ENCODE data around the gene AGAP1. TPM values are rescaled to one million over a fixed set of nuclear protein-coding genes. Genes with fewer than 3 reads are reported as not detected.

AGAP1 gene
- polyA plus RNA-seq, 2 of the 4 experiments (the other 2 are of a cell fraction), result 20.2 to 21.9 TPM

- TF ChIP-seq REST (IDR thresholded peaks at IDR 0.05), result no peak
Measured at GRCh38 chr2:235520787-235521186, 26.9 kb downstream of the AGAP1 start (continued).

DNA sequence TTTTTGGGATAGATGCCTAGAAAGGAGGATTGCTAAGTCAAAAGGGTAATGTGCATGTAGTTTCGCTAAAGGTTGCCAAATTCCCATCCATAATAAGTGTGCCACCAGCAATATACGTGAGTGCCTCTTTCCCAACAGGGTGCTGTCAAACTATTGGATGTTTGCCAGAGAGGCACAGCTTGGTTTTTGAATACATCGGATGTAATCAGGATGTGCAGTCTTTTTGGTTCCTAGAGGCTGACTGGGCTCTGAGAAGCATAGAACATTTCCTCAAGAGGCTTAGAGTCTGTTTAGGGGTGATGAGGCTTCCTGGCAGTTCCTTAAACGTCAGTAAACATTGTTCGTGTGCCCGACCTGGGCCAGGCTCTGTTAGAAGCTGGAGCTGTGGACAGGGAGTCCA, 28.0 kb downstream of the AGAP1 start:
- ChIA-PET CTCF (interaction anchor here (1.0 to 1.2 kb wide), 2 partner anchors 15 to 72 kb away, joined by 3 to 4 read pairs; no protein-coding TSS in a partner anchor), POLR2A (no interaction called here)
- no peak overlapping the region for H3K27ac ChIP-seq
- H3K9me3 ChIP-seq, result no peaks in the 10 kb centered on the region
- peaks cover 12% of the 10 kb centered on the region for H3K4me1 ChIP-seq
- FAIRE-seq (no peak), ATAC-seq (no peak), DNase-seq (ENCODE audit: low read depth in 1 of 2, low spot score in 1 of 2) (no peak)
- TF ChIP-seq TP53 (CRISPR knock-in tag; IDR thresholded peaks at IDR 0.05) (no peak), SMC3 (IDR thresholded peaks at IDR 0.05) (no peak), ZNF302 (CRISPR knock-in tag; IDR thresholded peaks at IDR 0.05) (no peak), MYC (IDR thresholded peaks at IDR 0.05; ENCODE audit: borderline replicate concordance, low read length) (no peak), EHF (CRISPR knock-in tag; IDR thresholded peaks at IDR 0.05) (no peak), POLR2AphosphoS2 (conservative IDR thresholded peaks at IDR 0.05; ENCODE audit: low read length) (no peak), RARB (CRISPR knock-in tag; IDR thresholded peaks at IDR 0.05) (no peak), CHD4 (IDR thresholded peaks at IDR 0.05; ENCODE audit: borderline replicate concordance) (no peak), EP300 (IDR thresholded peaks at IDR 0.05) (no peak), NR3C1 (IDR thresholded peaks at IDR 0.05) (no peak), RAD21 (conservative IDR thresholded peaks at IDR 0.05 in 1 of 2, IDR thresholded peaks at IDR 0.05 in 1 of 2) (no peak), HES2 (IDR thresholded peaks at IDR 0.05) (no peak), MAFK (IDR thresholded peaks at IDR 0.05; ENCODE audit: partially characterized antibody) (no peak), FOSL2 (IDR thresholded peaks at IDR 0.05) (no peak), FOSL2 (CRISPR knock-in tag; IDR thresholded peaks at IDR 0.05) (no peak), MAZ (IDR thresholded peaks at IDR 0.05; ENCODE audit: borderline replicate concordance, low read depth, low read length) (no peak), FOSB (CRISPR knock-in tag; IDR thresholded peaks at IDR 0.05) (no peak), ESRRA (IDR thresholded peaks at IDR 0.05; ENCODE audit: borderline replicate concordance, low read length) (no peak), GATA3 (IDR thresholded peaks at IDR 0.05; ENCODE audit: borderline replicate concordance) (no peak)
- no peak overlapping the region for H3K4me3 ChIP-seq
- 89% methylated on average over 6 of the region's 6 CpGs for WGBS (ENCODE audit: missing lambda C conversion rate)
- no peak overlapping the region for H3K4me2 ChIP-seq

DNA sequence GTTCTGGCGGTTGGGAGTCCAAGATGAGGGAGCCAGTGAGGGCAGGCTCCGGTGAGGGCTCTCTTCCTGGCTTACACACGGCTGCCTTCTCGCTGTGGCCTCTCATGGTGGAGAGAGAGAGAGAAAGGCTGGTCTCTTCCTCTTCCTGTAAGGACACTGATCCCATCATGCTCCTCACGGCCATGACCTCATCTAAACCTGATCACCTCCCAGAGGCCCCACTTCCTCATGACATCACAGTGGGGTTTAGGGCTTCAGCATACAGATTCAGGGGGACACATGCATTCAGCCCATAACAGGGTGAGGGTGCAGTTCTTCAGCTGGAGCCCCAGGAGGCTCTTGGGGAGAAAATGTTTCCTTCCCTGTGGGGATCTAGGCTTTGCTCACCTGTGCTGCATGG, 29.2 kb downstream of the AGAP1 start:
- 95% methylated on average over 5 of the region's 5 CpGs for WGBS (ENCODE audit: missing lambda C conversion rate)
- peaks cover 8% of the 10 kb centered on the region for H3K4me1 ChIP-seq
- no peak; a peak in 1 of 6 replicates for ATAC-seq
- DNase-seq (ENCODE audit: low read depth in 1 of 2, low spot score in 1 of 2), result no peak
- no peak overlapping the region for H3K27ac ChIP-seq
- FAIRE-seq, result no peak
- H3K4me2 ChIP-seq, result no peak overlapping the region
- no peaks in the 10 kb centered on the region for H3K9me3 ChIP-seq
- ChIA-PET CTCF (interaction anchor here (1.2 kb wide), 1 partner anchor 14 kb away, joined by 4 read pairs; no protein-coding TSS in a partner anchor), POLR2A (no interaction called here)
- H3K4me3 ChIP-seq, result no peak overlapping the region
- TF ChIP-seq RAD21 (conservative IDR thresholded peaks at IDR 0.05 in 1 of 2, IDR thresholded peaks at IDR 0.05 in 1 of 2) (no peak), RCOR1 (IDR thresholded peaks at IDR 0.05; ENCODE audit: low read depth, low read length) (no peak), HEYL (CRISPR knock-in tag; IDR thresholded peaks at IDR 0.05) (no peak), NR3C1 (IDR thresholded peaks at IDR 0.05) (no peak), CEBPB (IDR thresholded peaks at IDR 0.05) (no peak), ESRRA (IDR thresholded peaks at IDR 0.05; ENCODE audit: borderline replicate concordance, low read length) (no peak), E2F6 (IDR thresholded peaks at IDR 0.05; ENCODE audit: borderline replicate concordance, low read depth) (no peak), ZSCAN20 (CRISPR knock-in tag; IDR thresholded peaks at IDR 0.05) (no peak), FOSL2 (IDR thresholded peaks at IDR 0.05) (no peak), FOSL2 (CRISPR knock-in tag; IDR thresholded peaks at IDR 0.05) (no peak), SREBF2 (IDR thresholded peaks at IDR 0.05) (no peak), NFE2L2 (conservative IDR thresholded peaks at IDR 0.05; ENCODE audit: low read length) (no peak), ZFP36 (IDR thresholded peaks at IDR 0.05; ENCODE audit: borderline replicate concordance, partially characterized antibody) (no peak), CHD2 (IDR thresholded peaks at IDR 0.05; ENCODE audit: low read length, partially characterized antibody) (no peak)
- TF ChIP-seq, protein P1, sequence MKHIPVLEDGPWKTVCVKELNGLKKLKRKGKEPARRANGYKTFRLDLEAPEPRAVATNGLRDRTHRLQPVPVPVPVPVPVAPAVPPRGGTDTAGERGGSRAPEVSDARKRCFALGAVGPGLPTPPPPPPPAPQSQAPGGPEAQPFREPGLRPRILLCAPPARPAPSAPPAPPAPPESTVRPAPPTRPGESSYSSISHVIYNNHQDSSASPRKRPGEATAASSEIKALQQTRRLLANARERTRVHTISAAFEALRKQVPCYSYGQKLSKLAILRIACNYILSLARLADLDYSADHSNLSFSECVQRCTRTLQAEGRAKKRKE (CRISPR knock-in tag; IDR thresholded peaks at IDR 0.05; ENCODE audit: low read depth), result no peak
- TF ChIP-seq, protein P2, sequence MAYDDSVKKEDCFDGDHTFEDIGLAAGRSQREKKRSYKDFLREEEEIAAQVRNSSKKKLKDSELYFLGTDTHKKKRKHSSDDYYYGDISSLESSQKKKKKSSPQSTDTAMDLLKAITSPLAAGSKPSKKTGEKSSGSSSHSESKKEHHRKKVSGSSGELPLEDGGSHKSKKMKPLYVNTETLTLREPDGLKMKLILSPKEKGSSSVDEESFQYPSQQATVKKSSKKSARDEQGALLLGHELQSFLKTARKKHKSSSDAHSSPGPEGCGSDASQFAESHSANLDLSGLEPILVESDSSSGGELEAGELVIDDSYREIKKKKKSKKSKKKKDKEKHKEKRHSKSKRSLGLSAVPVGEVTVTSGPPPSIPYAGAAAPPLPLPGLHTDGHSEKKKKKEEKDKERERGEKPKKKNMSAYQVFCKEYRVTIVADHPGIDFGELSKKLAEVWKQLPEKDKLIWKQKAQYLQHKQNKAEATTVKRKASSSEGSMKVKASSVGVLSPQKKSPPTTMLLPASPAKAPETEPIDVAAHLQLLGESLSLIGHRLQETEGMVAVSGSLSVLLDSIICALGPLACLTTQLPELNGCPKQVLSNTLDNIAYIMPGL (CRISPR knock-in tag; IDR thresholded peaks at IDR 0.05; ENCODE audit: borderline replicate concordance), result no peak

Measured in A549 (cell line).